Peyer's patch (tissue), 4 donors: ENCODE results near the gene PRRC2B. TPM values are rescaled to one million over a fixed set of nuclear protein-coding genes. Genes with fewer than 3 reads are reported as not detected.
"Not testable (repeated sequence)": the region's sequence is repeated elsewhere in the genome, so short reads cannot be mapped to it uniquely, and the experiment has no call there.

Experiments
- DNase-seq, 3 donors: peaks; one replicate each; pipeline ENCODE4 v3.0.0-alpha.2; 2017 to 2019
- H3K27ac ChIP-seq, 4 donors: fragments of 200-600 bp; sonication (generic); one replicate each; pipeline ENCODE4 v1.5.1; 2016 to 2019
- H3K27me3 ChIP-seq, 2 donors: fragments of 200-600 bp; sonication (generic); one replicate each; pipeline ENCODE4 v1.5.1; 2019
- H3K36me3 ChIP-seq, 3 donors: fragments of 200-600 bp; sonication (generic); one replicate each; pipeline ENCODE4 v1.5.1; 2016 to 2019
- H3K4me1 ChIP-seq, 4 donors: fragments of 200-600 bp; sonication (generic); one replicate each; pipeline ENCODE4 v1.5.1; 2016 to 2019
- H3K4me3 ChIP-seq, 4 donors: fragments of 200-600 bp; sonication (generic); 1 replicate in 3 of 4; 2 replicates in 1 of 4; pipeline ENCODE4 v1.5.1; 2016 to 2019; ENCODE audit warnings: mild to moderate bottlenecking in 1 of 4
- H3K9me3 ChIP-seq, 4 donors: fragments of 200-600 bp; sonication (generic); one replicate each; pipeline ENCODE4 v1.5.1; 2016 to 2019; ENCODE audit warnings: mild to moderate bottlenecking in 1 of 4
- POLR2A ChIP-seq, 2 donors: fragments of 450-650 bp; IDR thresholded peaks; one replicate each; pipeline ENCODE4 v1.5.1; 2017; ENCODE audit warnings: antibody characterized with exemption in 2 of 2, mild to moderate bottlenecking in 2 of 2, moderate library complexity in 2 of 2
- total RNA-seq, 4 donors: library from RNA; depleted of rRNA; stranded (reverse); fragments of >200 nt; gene quantifications; one replicate each; pipeline ENCODE4 v1.1.0, GENCODE V29; 2016
- TF ChIP-seq, protein P1 (sequence below), 6 experiments: fragments of 450-650 bp in 4 of 6; fragments of 200-600 bp in 2 of 6; sonication (generic) in 1 of 6; IDR thresholded peaks; one replicate each; pipeline ENCODE4 v1.5.1; 2017 to 2019; ENCODE audit warnings: antibody characterized with exemption in 6 of 6, mild to moderate bottlenecking in 3 of 6, moderate library complexity in 1 of 6

PRRC2B gene
- total RNA-seq, 4 donors from 2014 or later = 109 to 174 (median 149) TPM

DNA sequence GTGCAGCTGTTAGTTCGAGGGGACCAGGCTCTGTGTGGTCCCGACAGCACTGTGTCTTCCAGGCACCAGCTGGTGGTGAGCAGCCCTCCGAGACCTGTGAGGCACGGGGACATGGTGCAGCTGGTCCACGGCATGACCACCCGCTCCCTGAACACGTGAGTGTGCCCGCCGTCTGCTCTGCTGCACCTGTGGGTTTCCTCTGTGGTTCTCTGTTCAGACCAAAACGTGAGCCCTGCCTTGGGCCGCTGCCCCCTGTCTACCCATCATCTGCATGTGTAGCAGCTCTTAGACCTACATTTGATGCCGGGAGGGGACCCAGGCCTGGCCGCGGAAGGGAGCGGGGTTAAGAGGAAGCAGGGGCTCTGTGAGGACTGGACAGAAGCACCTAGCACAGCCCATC, 119.3 kb downstream of the PRRC2B start:
- DNase-seq = no peak
- no peak overlapping the region for H3K4me3 ChIP-seq
- H3K27me3 ChIP-seq = no peaks in the 10 kb centered on the region
- H3K27ac ChIP-seq = no peak overlapping the region
- H3K4me1 ChIP-seq = no peaks in the 10 kb centered on the region
- peaks cover 0 to 84% (median 0%) of the 10 kb centered on the region in 3 donors for H3K36me3 ChIP-seq
- TF ChIP-seq, protein P1, sequence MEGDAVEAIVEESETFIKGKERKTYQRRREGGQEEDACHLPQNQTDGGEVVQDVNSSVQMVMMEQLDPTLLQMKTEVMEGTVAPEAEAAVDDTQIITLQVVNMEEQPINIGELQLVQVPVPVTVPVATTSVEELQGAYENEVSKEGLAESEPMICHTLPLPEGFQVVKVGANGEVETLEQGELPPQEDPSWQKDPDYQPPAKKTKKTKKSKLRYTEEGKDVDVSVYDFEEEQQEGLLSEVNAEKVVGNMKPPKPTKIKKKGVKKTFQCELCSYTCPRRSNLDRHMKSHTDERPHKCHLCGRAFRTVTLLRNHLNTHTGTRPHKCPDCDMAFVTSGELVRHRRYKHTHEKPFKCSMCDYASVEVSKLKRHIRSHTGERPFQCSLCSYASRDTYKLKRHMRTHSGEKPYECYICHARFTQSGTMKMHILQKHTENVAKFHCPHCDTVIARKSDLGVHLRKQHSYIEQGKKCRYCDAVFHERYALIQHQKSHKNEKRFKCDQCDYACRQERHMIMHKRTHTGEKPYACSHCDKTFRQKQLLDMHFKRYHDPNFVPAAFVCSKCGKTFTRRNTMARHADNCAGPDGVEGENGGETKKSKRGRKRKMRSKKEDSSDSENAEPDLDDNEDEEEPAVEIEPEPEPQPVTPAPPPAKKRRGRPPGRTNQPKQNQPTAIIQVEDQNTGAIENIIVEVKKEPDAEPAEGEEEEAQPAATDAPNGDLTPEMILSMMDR (IDR thresholded peaks at IDR 0.05) = no peak
- TF ChIP-seq POLR2A (IDR thresholded peaks at IDR 0.05) = no peak
- no peaks in the 10 kb centered on the region for H3K9me3 ChIP-seq

DNA sequence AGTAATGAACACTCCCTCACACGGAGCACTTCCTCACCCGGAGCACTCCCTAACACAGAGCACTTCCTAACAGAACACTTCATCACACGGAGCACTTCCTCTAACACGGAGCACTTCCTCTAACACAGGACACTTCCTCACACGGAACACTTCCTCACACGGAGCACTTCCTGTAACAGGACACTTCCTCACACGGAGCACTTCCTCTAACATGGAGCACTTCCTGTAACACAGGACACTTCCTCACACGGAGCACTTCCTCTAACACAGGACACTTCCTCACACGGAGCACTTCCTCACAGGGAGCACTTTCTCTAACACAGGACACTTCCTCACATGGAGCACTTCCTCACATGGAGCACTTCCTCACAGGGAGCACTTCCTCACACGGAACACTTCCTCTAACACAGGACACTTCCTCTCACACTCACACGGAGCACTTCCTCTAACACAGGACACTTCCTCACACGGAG, 121.7 kb downstream of the PRRC2B start:
- H3K36me3 ChIP-seq = peaks cover 0 to 88% (median 0%) of the 10 kb centered on the region in 3 donors
- not testable (repeated sequence) for H3K4me1 ChIP-seq, H3K4me3 ChIP-seq, DNase-seq, H3K27ac ChIP-seq, H3K27me3 ChIP-seq, H3K9me3 ChIP-seq

DNA sequence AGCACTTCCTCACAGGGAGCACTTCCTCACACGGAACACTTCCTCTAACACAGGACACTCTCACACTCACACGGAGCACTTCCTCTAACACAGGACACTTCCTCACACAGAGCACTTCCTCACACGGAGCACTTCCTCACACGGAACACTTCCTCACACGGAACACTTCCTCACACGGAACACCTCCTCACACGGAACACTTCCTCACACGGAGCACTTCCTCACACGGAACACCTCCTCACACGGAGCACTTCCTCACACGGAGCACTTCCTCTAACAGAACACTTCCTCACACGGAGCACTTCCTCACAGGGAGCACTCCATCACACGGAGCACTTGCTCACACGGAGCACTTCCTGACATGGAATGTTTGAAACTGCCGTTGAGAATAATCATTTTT, 122.2 kb downstream of the PRRC2B start:
- no peak for DNase-seq
- Histone ChIP-seq H3K27me3 (no peaks in the 10 kb centered on the region), H3K4me1 (no peaks in the 10 kb centered on the region), H3K27ac (no peak overlapping the region), H3K36me3 (peaks cover 0 to 88% (median 0%) of the 10 kb centered on the region in 3 donors), H3K9me3 (no peaks in the 10 kb centered on the region), H3K4me3 (no peak overlapping the region)
- TF ChIP-seq POLR2A (IDR thresholded peaks at IDR 0.05) = no peak
- TF ChIP-seq, protein P1 (IDR thresholded peaks at IDR 0.05) = no peak

DNA sequence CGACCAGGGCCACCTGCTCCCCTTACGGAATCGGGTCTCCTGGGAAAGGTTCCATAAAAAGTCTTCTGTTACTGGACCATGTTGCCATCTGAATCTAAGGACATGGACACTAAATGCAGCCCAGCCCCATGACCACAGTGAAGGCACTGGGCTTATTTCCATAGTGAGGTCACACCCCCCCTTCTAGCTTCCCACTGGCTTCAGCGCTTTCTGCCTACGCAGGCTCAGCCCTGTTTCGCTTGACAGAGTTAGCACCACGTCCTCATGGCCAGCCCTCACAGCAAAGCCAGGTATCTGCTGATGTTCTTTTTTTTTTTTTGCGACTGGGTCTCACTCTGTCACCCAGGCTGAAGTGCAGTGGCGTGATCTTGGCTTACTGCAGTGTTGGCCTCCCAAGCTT, 123.0 kb downstream of the PRRC2B start:
- DNase-seq = no peak
- Histone ChIP-seq H3K36me3 (peaks cover 0 to 89% (median 0%) of the 10 kb centered on the region in 3 donors), H3K9me3 (no peaks in the 10 kb centered on the region), H3K4me1 (no peaks in the 10 kb centered on the region), H3K27ac (no peak overlapping the region), H3K4me3 (no peak overlapping the region), H3K27me3 (no peaks in the 10 kb centered on the region)
- TF ChIP-seq, protein P1 (IDR thresholded peaks at IDR 0.05) = no peak
- no peak for TF ChIP-seq POLR2A (IDR thresholded peaks at IDR 0.05)

DNA sequence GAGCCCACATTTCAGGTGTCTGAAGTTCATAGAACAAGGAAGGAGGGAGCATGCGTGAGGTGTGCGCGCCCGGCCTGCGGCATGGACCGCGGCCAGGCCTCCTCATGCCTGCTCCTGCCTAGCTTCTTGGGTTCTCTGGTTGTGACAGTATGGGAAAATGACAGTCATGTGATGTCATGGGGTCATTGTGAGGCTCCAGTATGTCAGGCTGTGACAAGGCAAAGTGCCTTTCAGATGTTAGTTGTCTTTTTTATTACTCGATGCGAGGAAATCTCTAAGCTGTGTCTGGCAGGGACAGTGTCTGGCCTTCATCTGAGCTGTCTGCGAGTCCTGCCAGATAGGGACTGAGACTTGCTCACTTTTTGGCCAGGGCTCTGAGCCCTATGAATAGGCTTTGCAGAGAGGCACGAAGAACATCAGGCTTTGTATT, 123.9 kb downstream of the PRRC2B start:
- peaks cover 0 to 89% (median 0%) of the 10 kb centered on the region in 3 donors for H3K36me3 ChIP-seq

DNA sequence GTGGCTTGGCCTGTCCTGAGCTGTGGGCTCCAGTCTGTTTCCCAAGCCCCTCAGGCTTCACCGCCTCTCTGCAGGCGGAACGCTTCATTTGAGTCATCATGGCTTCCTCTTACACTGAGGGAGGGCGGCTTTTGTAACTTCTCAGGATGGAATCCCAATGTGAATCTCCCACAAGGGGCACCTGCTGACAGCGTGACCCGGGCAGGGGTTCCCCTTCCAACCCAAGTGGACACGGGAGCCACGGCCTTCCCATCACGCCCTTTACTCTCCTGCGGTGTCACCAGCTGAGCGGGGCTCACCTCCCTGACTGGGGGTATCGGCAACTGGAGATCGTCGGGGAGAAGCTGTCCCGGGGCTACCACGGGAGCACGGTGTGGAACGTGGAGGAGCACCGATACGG, 124.7 kb downstream of the PRRC2B start:
- no peak for TF ChIP-seq POLR2A (IDR thresholded peaks at IDR 0.05)
- TF ChIP-seq, protein P1 (IDR thresholded peaks at IDR 0.05) = no peak
- H3K27ac ChIP-seq = no peak overlapping the region
- DNase-seq = no peak
- no peaks in the 10 kb centered on the region for H3K27me3 ChIP-seq
- no peaks in the 10 kb centered on the region for H3K9me3 ChIP-seq
- H3K4me3 ChIP-seq = no peak overlapping the region
- H3K36me3 ChIP-seq = peaks cover 0 to 90% (median 0%) of the 10 kb centered on the region in 3 donors
- no peaks in the 10 kb centered on the region for H3K4me1 ChIP-seq

More for the DNA sequence above, 123.9 kb downstream of the PRRC2B start:
- TF ChIP-seq, protein P1 (IDR thresholded peaks at IDR 0.05) = no peak
- TF ChIP-seq POLR2A (IDR thresholded peaks at IDR 0.05) = no peak
- Histone ChIP-seq H3K27me3 (no peaks in the 10 kb centered on the region), H3K4me1 (no peaks in the 10 kb centered on the region), H3K9me3 (no peaks in the 10 kb centered on the region), H3K4me3 (no peak overlapping the region), H3K27ac (no peak overlapping the region)
- DNase-seq = no peak
